PFSK-1 (cell line): ENCODE measurements around the gene ECE2.

ENCODE experiments used
- FOXP2 ChIP-seq: optimal IDR thresholded peaks from 2 replicates; pipeline ENCODE3; 2011; ENCODE audit warnings: borderline replicate concordance, control low read depth, inconsistent platforms; ENCODE audit not compliant: insufficient read depth; ENCODE audit errors: extremely low read length, extremely low read depth
- POLR2AphosphoS5 ChIP-seq: IDR thresholded peaks from 2 replicates; pipeline ENCODE4 v1.6.1; 2012; ENCODE audit warnings: low read depth, mild to moderate bottlenecking, control low read depth, low read length, moderate library complexity
- SIN3A ChIP-seq: IDR thresholded peaks from 2 replicates; pipeline ENCODE4 v1.6.1; 2012; ENCODE audit warnings: mild to moderate bottlenecking, low read length, moderate library complexity, borderline replicate concordance; ENCODE audit not compliant: insufficient read depth
- TAF1 ChIP-seq: IDR thresholded peaks from 2 replicates; pipeline ENCODE4 v1.6.1; 2012; ENCODE audit warnings: low read length, control low read depth, borderline replicate concordance; ENCODE audit not compliant: insufficient read depth
- TF ChIP-seq, protein P1 (sequence below), 2 experiments: IDR thresholded peaks; 2 replicates each; pipeline versions ENCODE4 v1.6.1 to v1.8.0; 2011 to 2012; ENCODE audit warnings: low read depth in 2 of 2, low read length in 2 of 2, control low read depth in 1 of 2, inconsistent platforms in 1 of 2, mild to moderate bottlenecking in 1 of 2, moderate library complexity in 1 of 2; ENCODE audit not compliant: insufficient read depth in 1 of 2

The ECE2 gene

DNA sequence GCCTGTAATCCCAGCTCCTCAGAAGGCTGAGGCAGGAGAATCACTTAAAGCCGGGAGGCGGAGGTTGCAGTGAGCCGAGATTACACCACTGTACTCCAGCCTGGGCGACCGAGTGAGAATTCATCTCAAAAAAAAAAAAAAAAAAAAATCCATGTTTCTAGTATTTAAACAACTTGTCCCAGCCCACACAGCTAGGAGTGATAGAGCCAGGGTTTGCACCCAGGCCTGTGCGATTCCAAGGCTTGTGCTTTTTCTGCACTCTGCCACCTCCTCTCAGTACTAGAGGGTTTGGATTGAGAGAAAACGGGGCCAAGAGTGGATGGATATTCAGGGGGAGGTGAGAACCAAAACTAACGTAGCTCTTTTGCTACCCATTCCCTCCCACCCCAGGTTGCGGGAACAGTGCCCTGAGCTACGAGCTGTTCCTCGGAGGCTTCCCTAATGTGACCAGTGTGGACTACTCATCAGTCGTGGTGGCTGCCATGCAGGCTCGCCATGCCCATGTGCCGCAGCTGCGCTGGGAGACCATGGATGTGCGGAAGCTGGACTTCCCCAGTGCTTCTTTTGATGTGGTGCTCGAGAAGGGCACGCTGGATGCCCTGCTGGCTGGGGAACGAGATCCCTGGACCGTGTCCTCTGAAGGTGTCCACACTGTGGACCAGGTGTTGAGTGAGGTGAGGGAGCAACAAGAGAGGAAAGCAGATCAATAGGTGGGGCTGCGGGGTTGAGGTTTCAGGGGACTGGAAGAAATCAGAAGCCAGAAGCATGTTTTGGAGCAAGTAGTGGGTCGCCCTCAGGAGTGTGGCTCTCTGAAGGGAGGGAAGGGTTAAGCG is 18.5 kb upstream of the ECE2 start:
- TF ChIP-seq, protein P1, sequence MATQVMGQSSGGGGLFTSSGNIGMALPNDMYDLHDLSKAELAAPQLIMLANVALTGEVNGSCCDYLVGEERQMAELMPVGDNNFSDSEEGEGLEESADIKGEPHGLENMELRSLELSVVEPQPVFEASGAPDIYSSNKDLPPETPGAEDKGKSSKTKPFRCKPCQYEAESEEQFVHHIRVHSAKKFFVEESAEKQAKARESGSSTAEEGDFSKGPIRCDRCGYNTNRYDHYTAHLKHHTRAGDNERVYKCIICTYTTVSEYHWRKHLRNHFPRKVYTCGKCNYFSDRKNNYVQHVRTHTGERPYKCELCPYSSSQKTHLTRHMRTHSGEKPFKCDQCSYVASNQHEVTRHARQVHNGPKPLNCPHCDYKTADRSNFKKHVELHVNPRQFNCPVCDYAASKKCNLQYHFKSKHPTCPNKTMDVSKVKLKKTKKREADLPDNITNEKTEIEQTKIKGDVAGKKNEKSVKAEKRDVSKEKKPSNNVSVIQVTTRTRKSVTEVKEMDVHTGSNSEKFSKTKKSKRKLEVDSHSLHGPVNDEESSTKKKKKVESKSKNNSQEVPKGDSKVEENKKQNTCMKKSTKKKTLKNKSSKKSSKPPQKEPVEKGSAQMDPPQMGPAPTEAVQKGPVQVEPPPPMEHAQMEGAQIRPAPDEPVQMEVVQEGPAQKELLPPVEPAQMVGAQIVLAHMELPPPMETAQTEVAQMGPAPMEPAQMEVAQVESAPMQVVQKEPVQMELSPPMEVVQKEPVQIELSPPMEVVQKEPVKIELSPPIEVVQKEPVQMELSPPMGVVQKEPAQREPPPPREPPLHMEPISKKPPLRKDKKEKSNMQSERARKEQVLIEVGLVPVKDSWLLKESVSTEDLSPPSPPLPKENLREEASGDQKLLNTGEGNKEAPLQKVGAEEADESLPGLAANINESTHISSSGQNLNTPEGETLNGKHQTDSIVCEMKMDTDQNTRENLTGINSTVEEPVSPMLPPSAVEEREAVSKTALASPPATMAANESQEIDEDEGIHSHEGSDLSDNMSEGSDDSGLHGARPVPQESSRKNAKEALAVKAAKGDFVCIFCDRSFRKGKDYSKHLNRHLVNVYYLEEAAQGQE (IDR thresholded peaks at IDR 0.05; ENCODE audit: insufficient read depth in 1 of 2, low read depth in 2 of 2, low read length in 2 of 2): no peak
- TF ChIP-seq TAF1: no peak
- no peak for TF ChIP-seq SIN3A
- no peak for TF ChIP-seq FOXP2
- TF ChIP-seq POLR2AphosphoS5: no peak

- TF ChIP-seq, protein P1 (IDR thresholded peaks at IDR 0.05; ENCODE audit: insufficient read depth in 1 of 2, low read depth in 2 of 2, low read length in 2 of 2): no peak
- no peak for TF ChIP-seq SIN3A
- TF ChIP-seq POLR2AphosphoS5: no peak
- TF ChIP-seq FOXP2: no peak
- no peak for TF ChIP-seq TAF1
Measured at GRCh38 chr3:184258926-184259325, 16.9 kb upstream of the ECE2 start.

GRCh38 chr3:184259396-184259877 is 16.4 kb upstream of the ECE2 start:
- TF ChIP-seq, protein P1 (IDR thresholded peaks at IDR 0.05; ENCODE audit: insufficient read depth in 1 of 2, low read depth in 2 of 2, low read length in 2 of 2): no peak
- no peak for TF ChIP-seq SIN3A
- no peak for TF ChIP-seq FOXP2
- TF ChIP-seq POLR2AphosphoS5: no peak
- TF ChIP-seq TAF1: no peak

DNA sequence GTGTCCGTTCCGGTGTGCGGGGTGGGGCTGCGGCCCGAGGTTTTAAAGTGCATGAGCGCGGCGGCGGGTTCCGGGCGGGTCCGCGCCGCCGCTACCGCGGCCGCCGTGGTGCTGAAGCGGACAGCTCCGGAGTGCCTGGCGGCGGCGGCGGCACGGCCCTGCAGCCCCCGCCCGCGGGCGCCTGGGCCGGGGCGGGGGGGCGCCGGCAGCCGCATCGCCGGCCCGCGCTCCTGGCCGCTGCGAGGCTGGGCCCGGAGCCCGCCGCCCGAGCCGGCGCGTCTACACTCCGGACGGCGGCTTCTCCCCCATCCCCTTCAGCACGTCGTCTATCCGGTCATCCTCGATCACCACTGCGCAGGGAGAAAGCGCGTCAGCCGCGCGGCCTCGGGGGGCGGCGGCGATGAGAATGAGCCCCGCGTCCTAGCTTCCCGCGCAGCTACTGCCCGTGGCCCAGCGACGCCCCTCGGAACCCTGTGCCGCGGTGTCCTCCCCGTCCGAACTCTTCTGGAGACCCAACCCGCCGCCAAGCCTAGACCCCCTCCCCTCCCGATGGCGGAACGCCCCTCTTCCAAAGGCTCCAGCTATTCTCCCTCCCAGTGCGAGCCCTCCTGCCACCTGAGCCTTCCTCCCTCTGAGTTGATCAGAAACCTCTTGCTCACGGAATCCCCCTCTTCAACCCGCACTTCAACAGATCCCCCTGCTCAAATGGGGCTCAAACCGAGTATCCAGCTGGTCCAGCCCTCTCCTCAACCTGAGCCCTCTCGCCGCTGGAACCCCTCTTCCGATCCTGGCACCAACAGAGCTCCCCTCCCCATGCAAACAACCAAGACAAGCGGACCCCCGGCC is 15.7 kb upstream of the ECE2 start:
- TF ChIP-seq TAF1: no peak
- TF ChIP-seq, protein P1 (IDR thresholded peaks at IDR 0.05; ENCODE audit: insufficient read depth in 1 of 2, low read depth in 2 of 2, low read length in 2 of 2): peak; percentile 84 to 91
